HG03095 (cell line): ENCODE data around the gene FOXC1.

ENCODE experiments used
- ATAC-seq: cut with Tn5 transposase; IDR thresholded peaks from one replicate; pipeline ENCODE4 v1.9.1; 2021; ENCODE audit warnings: moderate library complexity; ENCODE audit not compliant: unreplicated experiment

FOXC1 gene

DNA sequence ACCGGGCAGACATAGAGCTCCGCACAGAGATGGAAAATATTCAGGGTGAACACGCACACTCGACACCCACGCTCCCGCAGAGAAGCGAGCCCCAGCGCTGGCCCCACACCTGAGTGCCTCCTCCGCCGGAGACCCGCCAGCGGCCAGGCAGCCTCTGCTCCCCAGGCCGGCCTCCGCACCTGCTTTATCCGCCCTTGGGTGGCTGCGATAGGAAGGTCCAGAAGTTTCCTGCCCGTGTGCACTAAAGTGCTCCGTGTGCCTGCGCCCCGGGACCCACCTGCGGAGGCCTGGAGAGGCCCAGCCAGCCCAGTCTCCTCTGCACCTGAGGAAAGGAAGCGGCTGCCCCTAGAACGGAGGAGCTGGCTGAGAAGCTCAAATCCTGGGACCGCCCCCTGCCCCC is 10.8 kb upstream of the FOXC1 start:
- ATAC-seq: no peak

DNA sequence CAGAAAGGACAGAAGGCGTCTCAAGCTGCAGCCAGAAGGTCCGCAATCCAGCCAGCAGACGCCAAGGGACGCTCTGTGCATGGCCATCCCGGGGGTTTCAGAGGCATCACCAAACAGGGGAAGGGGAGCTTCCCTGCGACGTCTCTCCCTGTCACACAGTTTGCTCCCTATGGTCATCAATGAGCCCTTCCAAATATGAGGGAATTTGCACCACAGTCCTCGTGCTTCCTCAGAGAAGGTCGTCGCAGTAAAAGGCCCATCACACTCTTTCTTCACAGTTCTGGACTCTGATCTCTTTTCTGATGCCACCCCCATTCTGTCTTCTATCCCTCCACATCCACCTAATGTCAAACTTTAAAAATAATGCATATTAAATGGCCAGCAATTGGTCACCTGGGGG is 10.2 kb upstream of the FOXC1 start:
- no peak for ATAC-seq

DNA sequence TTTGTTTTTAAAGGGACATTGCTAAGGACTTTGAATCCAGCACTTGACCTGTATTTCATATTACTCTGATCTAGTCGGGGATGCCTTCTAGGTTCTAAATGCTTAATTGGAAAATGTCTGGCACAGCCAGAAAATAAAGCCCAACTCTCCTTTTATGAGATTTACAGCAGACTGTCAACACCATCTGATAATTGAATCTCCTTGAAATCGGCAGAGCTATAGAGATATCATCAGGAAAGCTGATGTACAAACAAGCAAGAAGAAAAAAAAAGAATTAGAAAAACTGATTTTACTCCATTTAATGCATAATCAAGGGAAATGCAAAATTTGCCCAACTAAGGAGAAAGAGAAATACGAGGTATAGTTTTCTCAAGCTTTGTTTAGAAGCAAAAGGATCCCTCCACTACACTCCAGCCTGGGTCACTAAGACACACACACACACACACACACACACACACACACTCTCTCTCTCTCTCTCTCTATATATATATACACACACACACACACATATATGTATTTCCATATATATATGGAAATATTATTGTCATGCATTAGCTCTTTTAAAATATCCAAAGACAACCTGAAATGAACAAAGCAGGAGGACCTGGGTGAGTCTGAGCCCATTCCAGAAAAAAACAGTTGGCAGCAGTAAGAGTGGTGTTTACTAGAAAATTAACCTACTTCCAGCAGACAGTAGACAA is 9.5 kb upstream of the FOXC1 start:
- no peak for ATAC-seq

DNA sequence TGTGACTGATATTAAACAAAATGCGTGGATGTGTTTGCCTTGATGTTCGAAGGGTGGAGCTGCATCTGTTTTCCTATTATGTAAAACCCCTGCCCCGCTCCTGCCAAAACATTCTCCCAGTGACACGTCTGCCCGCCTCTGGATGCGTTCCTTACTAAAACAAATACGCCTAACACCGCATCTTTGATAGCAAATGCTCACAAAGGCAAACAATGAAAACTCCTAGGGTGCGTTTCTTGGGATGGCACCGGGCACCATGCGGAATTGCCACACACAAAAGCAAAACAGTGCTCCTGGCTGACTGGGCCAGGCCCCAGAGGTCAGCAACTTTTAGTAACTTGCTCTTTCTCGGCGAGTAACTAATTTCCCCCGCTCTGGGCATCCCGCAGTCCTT is 9.0 kb upstream of the FOXC1 start:
- ATAC-seq: no peak

DNA sequence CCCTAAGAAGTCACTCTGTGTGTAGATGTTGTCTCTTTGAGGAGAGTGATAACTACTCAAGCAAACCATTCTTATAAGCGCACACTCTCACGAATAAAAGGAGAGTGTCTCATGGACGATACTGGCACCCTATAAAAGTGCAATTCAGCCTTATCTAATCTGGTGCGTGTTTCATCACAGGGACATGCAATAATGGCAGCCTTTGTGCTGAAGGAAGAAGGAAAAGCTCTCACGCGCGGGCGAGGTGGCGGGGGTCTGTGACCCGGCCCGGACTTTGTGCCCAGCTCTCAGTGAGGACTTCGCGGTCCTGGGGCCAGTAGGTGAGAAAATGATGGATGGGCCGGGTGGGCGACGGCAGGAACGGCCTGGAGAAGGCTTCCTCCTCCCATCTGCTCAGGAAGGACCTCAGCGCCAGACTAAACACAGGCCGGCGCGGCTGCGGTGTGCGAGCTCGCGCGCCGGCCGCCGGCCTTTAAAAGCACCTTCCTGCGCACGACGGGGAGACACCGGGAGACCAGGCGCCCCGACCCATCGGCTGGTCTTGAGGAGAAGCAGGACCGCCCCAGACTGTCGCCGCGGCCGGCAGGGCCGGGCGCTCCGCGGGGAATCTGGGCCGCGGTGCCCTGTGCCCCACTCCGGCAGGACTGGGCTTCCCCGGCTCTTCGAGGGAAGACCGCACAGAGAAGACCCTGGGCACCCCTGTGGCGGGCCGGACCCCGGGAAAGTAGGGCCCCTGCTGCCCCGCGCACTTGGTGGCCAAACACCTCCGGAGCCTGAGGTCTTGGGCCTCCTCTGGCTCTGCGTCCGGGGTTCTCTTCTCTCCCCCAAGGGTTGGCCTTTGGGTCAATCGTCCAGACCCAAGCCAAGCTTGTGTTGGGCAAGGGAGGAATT is 8.3 kb upstream of the FOXC1 start:
- ATAC-seq: no peak

DNA sequence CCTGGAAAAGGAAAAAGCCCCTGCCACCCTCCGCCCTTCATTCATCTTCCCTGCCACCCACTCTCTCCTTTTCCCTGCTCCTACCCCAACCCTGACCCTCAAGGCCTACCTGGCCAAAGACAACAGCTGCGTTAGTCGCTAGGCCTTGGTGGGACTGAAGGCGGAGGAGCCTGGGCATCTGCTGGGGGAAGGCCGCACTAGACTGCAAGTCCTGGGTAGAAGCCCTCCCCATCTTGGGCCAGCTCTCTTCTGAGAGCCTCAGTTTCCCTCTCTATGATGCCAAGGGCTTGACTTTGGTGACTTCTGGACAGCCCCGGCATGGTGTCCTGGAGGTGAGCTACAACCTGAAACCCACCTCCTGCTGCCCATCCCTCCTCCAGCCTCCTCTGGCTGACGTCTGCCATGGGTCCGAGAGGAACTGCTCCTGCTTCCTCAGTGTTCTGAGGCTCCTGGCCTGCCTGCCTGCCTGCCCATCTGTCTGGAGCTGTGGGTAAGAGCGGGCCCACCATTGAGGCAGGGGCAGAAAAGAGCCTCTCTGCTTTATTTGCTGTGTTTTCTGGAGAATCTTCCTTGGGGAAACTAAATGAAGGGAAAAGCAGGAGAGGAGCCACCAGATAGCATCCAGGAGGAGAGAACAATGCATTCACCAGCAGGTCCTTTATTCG is 7.5 kb upstream of the FOXC1 start:
- no peak for ATAC-seq

DNA sequence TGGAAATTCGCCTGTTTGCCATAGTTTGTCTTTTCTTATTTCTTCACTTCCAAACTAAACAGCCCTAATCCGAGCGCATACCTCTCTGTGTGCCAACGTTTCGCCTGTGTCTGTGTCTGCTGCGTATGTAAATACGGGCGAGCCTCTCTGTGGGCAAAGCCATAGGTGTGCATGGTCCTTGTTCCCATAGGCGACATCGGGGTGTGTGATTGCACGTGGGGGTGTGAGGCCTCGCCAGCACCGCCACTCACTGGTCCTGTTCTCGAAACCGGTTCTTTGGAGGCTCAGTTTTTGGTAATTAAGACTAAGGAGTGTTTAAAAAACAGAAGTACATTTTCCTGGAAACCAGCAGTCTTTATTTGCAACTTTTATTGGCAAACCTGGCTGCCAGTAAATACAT is 6.0 kb upstream of the FOXC1 start:
- ATAC-seq: no peak

DNA sequence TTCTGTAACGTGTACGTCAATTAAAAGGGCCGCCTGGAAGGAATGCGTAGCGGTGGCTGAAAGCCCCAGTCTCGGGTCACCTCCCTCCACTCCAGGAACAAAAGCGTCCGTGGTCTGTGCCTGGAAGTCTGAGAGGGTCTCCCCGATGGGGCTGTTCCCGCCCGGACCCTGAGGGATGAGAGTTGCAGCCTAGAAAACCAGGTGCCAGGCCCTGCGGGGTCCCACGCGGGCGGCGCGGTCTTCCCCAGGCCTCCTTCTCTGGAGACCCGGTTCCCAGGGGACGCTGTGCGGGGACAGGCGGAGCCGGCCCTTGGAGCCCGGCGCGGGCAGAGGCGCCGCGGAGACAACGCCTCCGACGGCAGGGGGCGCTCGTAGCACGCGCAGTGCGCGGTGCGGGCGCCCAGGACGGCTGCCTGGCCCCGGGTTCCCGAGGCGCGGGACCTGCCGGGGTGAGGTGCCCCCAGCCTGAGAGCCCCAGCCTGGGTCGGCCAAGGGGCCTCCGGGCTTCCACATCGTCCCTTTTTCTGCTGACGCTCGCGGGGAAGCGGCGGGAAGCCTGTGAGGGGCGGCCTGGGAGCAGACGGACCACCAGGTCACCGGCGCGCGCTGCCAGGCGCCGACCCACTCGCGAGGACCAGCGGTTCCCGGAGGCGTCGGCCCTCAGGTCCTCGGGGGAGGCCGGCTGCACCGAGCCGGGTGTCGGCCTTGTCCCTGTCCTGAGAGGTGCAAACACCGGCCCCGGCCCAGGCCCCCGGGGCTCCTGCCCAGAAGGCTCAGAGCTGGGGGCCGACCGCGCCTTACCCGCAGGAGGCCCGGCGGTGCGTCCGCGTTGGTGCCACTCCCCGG is 5.3 kb upstream of the FOXC1 start:
- ATAC-seq: peak; percentile 56

DNA sequence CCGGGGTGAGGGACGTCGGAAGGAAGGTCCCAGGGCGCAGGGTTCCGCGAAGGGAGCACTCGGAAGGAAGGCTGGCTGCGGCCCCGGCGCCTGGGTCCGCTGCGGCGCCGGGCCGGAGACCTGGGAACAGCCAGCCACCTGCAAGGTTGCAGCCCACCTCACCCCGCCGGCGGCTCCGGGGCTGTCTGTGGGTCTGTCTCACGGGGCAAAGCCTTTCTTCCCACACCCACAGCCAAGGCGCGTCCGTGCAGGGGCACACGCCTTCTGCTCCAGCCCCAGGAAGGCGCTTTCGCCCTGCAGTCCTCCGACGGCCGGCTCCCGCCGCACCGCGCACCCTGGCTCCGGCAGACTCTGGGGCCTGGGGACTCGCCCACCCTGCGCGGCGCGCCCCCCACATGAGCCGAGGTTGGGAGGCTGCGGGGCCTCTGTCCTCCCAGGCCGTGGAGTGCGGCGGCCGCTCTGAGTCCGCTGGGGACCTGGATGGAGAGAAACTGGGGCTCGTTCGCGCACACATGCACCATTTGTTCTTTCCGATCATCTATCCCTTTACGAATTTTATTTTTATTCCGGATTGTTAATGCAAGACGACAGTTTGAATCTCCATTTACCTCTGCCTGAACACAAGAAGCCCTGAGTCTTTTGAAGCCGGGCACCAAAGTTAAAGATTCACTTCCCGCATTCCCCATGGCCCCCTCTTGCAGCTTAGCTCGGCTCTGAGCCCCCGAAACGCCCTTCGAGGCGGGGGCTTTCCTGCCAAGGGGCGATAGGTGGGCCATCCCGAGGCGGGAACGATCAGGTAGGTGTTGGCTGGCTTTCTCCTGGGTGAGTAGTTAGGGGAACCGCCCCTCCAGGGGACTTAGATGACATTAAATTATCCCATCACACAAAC is 4.5 kb upstream of the FOXC1 start:
- no peak for ATAC-seq

DNA sequence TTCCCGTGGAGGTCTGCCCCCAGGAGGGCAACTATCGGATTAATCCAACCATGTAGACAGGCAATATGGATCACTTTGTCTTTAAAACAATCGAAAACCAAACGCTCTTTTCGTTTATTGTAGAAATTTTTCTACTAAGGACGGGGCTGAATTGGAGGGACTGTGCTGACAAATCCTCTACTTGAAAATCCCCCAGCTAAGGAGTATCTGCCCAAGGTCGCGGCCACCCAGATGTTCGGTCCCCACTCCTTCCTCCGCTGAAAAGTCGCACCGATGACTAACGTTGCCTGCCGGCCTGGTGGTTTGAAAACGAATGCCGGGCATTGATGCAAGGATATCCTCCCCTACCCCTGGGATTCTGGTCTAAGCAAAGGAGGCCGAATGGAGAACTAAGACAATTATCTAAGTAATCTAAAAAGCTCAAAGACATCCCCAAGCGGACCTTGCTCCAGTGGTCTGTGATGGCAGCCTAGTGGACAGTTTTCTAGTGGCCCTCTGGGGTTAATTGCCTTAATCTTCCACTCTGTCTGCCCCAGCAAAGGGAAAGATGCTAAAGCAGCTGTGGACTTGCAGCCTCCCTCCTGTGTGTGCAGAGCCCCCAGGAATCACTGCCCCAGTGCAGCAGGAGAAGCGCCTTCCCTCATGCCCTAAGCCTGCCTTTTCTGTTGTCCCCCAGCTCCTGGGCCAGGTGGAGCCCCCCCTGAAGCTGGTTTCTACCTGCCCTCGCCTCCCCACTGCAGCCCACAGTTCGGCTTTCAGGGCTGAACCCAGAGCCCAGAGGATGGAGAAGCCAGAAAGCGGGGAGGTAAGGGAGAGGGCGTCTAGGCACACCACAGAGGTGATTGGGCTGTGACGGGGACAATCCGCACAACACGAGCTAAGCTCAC is 3.6 kb upstream of the FOXC1 start:
- ATAC-seq: no peak

DNA sequence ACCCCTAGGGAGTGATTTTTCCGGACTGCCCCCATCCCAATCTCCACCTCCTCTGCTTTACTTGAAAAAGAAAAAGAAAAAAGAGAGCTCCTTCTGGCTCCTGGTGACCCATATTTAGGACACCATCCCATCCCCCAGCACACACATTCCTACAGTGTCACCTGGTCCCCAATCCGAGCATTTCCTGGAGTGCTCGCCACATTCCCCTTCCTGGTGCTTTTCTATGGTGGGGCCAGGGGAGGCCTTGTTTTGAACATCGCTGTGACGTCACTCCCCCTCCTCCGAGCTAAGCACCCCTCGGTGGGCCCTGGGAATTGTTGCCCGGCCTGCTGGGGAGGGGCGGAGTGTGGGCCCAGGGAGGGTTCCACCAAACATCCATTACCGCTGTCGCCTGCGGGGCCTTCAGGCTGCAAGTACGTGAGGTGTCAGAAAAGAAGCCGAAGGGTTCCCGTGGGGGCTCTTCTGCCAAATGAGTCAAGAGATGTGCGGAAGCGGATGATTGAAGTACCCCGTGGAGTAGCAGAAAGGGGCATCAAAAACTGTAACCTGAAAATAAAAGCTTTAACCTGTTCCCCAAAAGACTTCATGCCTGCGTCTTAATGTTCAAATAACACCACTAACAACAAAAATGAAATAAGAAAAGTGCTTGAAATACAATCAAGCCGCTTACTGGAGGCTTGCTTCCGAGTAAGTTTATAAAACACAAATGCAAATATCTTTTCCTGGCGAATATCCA is 2.8 kb upstream of the FOXC1 start:
- no peak for ATAC-seq

DNA sequence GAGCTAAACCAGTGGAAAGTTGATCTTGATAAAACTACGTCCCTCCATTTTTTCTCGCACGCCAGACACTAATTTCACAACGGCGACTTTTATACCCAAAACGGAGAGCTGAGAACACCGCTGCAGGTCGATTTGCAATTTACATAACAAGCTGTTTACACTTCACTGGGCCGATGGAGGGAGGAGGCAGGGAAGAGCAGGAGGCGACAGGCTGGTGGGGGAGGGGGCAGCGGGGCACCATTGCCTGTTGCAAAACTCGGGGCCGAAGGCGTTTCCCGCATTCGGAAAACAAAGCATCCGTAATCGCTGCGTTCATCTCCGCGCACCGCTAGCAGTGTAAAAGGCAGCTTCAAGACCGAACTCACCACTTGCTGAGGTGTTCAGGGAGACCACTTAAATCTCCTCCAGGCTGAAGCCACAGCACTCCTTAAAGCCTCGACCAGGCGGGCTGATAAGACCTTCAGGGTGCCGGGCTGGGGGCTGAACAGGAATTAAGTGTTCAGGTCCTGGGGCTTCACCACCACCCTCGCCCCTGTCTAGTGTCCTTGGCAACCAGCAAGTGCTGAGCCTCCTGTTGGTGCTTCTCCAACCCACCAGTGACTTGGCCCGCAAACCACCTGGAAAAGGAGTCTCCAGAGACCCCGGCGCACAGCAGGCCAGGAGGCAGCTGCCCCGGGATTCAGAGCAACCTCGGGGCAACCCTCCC is 2.0 kb upstream of the FOXC1 start:
- ATAC-seq: no peak

DNA sequence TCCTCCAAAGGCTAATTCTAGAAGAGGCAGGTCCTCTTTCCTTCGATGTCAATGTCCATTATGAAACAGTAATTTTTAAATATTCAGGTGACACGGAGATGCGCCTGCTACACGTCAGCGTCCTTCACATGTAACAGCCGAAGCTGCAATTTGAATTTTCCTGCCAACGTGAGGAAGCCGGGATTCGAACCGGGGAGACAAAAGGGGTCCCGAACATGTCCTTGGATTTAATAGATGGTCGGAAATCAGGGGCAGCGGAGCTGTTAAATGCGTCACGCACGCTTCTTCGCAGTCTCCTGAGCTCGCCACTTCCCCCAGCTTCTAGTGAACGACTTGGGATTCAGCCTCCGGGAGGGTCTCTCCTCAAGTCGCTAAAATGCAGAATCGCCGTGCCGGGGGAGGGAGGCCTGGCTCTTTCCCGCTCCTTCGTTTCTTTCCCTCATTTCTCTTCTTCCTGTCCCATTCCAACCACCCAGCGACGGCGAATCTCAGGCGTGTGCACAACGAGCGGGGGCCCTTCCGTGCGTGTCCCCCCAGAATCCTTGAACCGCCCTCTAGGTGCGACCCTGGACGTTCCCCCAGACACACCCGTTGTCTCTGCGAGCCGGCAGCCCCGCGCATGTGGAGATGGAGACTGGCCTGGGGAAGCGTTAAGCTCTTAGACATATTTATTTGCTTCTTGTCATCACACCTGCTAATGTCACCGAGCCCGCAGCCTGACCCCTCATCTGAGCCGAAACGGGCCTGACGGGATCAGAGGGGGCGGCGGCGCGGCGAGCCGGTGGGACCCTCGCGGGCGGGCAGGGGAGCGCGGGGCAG is 1.3 kb upstream of the FOXC1 start:
- ATAC-seq: no peak

DNA sequence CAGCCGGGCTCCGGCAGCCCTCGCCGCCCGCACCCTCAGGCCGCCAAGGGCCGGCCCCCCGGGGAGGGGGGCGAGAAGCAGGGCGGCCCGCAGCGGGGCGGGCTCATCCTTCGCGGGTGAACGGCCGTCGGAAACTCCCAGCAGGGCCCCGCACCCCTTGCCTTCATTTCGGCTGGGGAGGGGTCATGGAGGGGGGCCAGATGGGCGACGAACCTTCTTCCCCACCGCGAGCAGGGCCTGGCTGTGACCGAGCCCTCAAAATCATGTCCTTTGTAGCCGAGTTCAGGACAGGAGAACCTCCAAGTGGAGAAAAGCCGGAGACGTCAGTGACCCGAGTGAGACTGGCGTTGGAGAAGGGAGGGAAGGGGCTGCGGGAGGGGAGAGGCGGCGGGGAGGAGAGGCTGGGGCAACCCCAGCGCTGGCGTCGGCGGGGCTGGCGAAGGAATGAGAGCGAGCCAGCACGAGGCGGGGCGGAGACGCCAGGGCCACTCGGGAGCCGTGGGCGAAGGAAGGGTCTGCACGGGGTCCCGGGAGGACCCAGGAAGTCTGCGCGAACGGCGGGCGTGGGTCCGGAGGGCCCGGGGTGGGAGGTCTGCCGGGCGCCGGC is 571 bp upstream of the FOXC1 start:
- ATAC-seq: no peak

DNA sequence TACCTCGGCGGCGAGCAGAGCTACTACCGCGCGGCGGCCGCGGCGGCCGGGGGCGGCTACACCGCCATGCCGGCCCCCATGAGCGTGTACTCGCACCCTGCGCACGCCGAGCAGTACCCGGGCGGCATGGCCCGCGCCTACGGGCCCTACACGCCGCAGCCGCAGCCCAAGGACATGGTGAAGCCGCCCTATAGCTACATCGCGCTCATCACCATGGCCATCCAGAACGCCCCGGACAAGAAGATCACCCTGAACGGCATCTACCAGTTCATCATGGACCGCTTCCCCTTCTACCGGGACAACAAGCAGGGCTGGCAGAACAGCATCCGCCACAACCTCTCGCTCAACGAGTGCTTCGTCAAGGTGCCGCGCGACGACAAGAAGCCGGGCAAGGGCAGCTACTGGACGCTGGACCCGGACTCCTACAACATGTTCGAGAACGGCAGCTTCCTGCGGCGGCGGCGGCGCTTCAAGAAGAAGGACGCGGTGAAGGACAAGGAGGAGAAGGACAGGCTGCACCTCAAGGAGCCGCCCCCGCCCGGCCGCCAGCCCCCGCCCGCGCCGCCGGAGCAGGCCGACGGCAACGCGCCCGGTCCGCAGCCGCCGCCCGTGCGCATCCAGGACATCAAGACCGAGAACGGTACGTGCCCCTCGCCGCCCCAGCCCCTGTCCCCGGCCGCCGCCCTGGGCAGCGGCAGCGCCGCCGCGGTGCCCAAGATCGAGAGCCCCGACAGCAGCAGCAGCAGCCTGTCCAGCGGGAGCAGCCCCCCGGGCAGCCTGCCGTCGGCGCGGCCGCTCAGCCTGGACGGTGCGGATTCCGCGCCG is 994 bp downstream of the FOXC1 start:
- ATAC-seq: peak; percentile 3

DNA sequence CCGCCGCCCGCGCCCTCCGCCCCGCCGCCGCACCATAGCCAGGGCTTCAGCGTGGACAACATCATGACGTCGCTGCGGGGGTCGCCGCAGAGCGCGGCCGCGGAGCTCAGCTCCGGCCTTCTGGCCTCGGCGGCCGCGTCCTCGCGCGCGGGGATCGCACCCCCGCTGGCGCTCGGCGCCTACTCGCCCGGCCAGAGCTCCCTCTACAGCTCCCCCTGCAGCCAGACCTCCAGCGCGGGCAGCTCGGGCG is 1.5 kb downstream of the FOXC1 start:
- ATAC-seq: no peak
